ENCODE data around the gene RTN1. TPM values are rescaled to one million over a fixed set of nuclear protein-coding genes. Genes with fewer than 3 reads are reported as not detected.

Gene RTN1
- total and polyA plus RNA-seq, 2 experiments from 2014 or later: 4.2 to 4.3 TPM

DNA sequence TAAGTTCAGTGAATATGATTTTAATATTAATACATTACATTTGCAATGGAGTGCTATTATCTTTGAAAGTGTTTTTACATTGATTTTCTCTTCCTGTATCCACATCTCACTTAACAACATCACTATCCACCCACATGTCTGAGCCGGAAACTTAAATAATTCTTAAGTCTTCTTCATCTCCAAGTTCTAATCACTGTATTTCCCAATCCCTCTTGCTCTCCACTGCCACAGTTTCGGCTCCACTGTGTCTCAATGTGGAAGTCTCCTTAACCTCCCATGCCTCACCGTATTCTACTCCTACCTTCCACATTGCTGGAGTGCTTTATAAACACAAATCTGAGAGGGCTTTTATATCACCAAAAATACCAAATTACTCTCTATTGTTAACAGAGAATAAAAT, 25.3 kb downstream of the RTN1 start (continued):
- TF ChIP-seq, protein P1, sequence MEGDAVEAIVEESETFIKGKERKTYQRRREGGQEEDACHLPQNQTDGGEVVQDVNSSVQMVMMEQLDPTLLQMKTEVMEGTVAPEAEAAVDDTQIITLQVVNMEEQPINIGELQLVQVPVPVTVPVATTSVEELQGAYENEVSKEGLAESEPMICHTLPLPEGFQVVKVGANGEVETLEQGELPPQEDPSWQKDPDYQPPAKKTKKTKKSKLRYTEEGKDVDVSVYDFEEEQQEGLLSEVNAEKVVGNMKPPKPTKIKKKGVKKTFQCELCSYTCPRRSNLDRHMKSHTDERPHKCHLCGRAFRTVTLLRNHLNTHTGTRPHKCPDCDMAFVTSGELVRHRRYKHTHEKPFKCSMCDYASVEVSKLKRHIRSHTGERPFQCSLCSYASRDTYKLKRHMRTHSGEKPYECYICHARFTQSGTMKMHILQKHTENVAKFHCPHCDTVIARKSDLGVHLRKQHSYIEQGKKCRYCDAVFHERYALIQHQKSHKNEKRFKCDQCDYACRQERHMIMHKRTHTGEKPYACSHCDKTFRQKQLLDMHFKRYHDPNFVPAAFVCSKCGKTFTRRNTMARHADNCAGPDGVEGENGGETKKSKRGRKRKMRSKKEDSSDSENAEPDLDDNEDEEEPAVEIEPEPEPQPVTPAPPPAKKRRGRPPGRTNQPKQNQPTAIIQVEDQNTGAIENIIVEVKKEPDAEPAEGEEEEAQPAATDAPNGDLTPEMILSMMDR (conservative IDR thresholded peaks at IDR 0.05; ENCODE audit: low read depth in 2 of 2): no peak

- no peaks in the 10 kb centered on the region for H3K27me3 ChIP-seq (ENCODE audit: insufficient read depth)
- no peaks in the 10 kb centered on the region for H3K36me3 ChIP-seq (ENCODE audit: insufficient read depth)
- no peaks in the 10 kb centered on the region for H3K36me3 Mint-ChIP-seq (ENCODE audit: low read depth)
- no peak overlapping the region for H3K4me2 ChIP-seq
- no peak overlapping the region for H3K27ac Mint-ChIP-seq
- no peak overlapping the region for H3K4me3 ChIP-seq
- no peaks in the 10 kb centered on the region for H3K27me3 Mint-ChIP-seq (ENCODE audit: insufficient read depth, low read depth, poor library complexity)
- H3K9me3 Mint-ChIP-seq: no peaks in the 10 kb centered on the region
- peaks cover 5% of the 10 kb centered on the region; the same call in 1 of the 3 replicates for H3K4me1 Mint-ChIP-seq
- no peak overlapping the region for H3K27ac ChIP-seq (ENCODE audit: low read depth)
- no peaks in the 10 kb centered on the region for H3K4me1 ChIP-seq (ENCODE audit: insufficient read depth)
- no peak for DNase-seq (ENCODE audit: low spot score)
- H3F3A ChIP-seq (replicated peaks; ENCODE audit: low read depth): no peaks in the 10 kb centered on the region
- no peak overlapping the region for H3K4me3 Mint-ChIP-seq
- no peaks in the 10 kb centered on the region for H3K79me2 ChIP-seq (replicated peaks; ENCODE audit: insufficient read depth)
- no peak overlapping the region for H2AFZ ChIP-seq
- H4K20me1 ChIP-seq (replicated peaks; ENCODE audit: insufficient read depth): no peaks in the 10 kb centered on the region
- ATAC-seq: no peak
- H3K9me2 ChIP-seq (ENCODE audit: insufficient read depth): no peaks in the 10 kb centered on the region
- no peak for TF ChIP-seq POLR2AphosphoS5 (IDR thresholded peaks at IDR 0.05; ENCODE audit: low read depth)
- TF ChIP-seq EZH2 (IDR thresholded peaks at IDR 0.05; ENCODE audit: low read depth, unreplicated experiment): no peak
- TF ChIP-seq, protein P1 (conservative IDR thresholded peaks at IDR 0.05; ENCODE audit: low read depth in 2 of 2): no peak
- no peak for TF ChIP-seq ZNF114 (CRISPR knock-in tag; IDR thresholded peaks at IDR 0.05)
- TF ChIP-seq ZNF331 (CRISPR knock-in tag; IDR thresholded peaks at IDR 0.05; ENCODE audit: low read depth): no peak
- TF ChIP-seq ZNF462 (CRISPR knock-in tag; IDR thresholded peaks at IDR 0.05): no peak
- TF ChIP-seq JUNB (IDR thresholded peaks at IDR 0.05; ENCODE audit: unreplicated experiment): no peak
- TF ChIP-seq, protein P2, sequence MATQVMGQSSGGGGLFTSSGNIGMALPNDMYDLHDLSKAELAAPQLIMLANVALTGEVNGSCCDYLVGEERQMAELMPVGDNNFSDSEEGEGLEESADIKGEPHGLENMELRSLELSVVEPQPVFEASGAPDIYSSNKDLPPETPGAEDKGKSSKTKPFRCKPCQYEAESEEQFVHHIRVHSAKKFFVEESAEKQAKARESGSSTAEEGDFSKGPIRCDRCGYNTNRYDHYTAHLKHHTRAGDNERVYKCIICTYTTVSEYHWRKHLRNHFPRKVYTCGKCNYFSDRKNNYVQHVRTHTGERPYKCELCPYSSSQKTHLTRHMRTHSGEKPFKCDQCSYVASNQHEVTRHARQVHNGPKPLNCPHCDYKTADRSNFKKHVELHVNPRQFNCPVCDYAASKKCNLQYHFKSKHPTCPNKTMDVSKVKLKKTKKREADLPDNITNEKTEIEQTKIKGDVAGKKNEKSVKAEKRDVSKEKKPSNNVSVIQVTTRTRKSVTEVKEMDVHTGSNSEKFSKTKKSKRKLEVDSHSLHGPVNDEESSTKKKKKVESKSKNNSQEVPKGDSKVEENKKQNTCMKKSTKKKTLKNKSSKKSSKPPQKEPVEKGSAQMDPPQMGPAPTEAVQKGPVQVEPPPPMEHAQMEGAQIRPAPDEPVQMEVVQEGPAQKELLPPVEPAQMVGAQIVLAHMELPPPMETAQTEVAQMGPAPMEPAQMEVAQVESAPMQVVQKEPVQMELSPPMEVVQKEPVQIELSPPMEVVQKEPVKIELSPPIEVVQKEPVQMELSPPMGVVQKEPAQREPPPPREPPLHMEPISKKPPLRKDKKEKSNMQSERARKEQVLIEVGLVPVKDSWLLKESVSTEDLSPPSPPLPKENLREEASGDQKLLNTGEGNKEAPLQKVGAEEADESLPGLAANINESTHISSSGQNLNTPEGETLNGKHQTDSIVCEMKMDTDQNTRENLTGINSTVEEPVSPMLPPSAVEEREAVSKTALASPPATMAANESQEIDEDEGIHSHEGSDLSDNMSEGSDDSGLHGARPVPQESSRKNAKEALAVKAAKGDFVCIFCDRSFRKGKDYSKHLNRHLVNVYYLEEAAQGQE (IDR thresholded peaks at IDR 0.05; ENCODE audit: unreplicated experiment): no peak
- no peak for TF ChIP-seq STAT1 (IDR thresholded peaks at IDR 0.05; ENCODE audit: unreplicated experiment)
- no peak for TF ChIP-seq CREB1 (CRISPR knock-in tag; IDR thresholded peaks at IDR 0.05; ENCODE audit: low read depth)
- TF ChIP-seq EZH2phosphoT487 (IDR thresholded peaks at IDR 0.05; ENCODE audit: unreplicated experiment): no peak
Observed at GRCh38 chr14:59844186-59844812, 26.3 kb downstream of the RTN1 start.
